Cardiac fibroblast (primary cell): ENCODE results near the gene PSMB7.

Experiments used
- DNase-seq, 2 donors: peaks; one replicate each; pipeline versions ENCODE4 v3.0.0 to v3.0.0-alpha.2; 2010; ENCODE audit warnings: low read depth in 2 of 2
- H3K4me3 ChIP-seq, 2 donors: replicated peaks in 1 of 2; 1 replicate in 1 of 2; 2 replicates in 1 of 2; pipeline ENCODE4 v1.5.1; 2011; ENCODE audit warnings: low read depth in 2 of 2, low read length in 2 of 2, mild to moderate bottlenecking in 2 of 2, moderate library complexity in 1 of 2
- CTCF ChIP-seq: IDR thresholded peaks from one replicate; pipeline ENCODE4 v1.5.1; 2011; ENCODE audit warnings: low read depth, mild to moderate bottlenecking, low read length, inconsistent platforms

Gene PSMB7

DNA sequence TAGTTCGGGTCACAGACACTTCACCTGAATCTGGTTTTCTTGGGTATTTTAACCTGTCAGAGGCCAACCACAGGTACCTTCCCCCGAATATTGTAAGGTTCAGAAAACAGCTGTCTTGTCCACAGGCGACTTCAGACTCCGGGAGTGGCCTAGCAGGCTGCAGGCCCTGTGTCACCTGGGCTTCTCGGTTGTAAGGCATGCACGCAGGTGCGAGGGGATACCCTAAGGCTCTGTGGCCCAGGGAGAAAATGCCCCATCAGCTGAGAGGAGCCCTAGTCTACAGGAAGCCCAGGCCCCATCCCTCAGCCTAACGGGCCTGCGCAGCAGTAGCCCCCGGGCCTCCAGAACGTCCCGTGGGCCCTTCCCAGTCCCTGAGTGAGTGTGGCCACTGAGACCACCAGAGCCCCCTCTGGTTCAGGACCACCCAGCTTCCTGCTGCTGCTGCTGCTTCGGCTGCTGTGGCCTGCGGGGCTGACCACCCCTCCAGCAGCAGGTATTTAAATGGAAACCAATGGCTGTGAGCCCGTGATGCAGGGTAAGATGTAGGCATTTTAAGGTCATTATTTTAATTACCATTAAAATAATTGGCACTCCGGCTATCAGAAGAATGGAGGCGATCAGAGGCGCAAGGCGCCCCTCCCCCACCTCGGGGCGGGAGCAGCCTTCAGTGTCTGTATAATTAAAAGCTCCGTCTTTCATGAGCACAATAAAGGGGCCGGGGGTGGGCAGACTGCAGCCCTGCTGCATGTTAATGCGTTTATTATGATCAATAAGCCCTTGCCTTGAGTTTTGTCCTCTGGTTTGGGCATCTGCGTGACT is 65.4 kb downstream of the PSMB7 start:
- no peak for DNase-seq
- TF ChIP-seq CTCF = no peak
- no peak overlapping the region for H3K4me3 ChIP-seq

DNA sequence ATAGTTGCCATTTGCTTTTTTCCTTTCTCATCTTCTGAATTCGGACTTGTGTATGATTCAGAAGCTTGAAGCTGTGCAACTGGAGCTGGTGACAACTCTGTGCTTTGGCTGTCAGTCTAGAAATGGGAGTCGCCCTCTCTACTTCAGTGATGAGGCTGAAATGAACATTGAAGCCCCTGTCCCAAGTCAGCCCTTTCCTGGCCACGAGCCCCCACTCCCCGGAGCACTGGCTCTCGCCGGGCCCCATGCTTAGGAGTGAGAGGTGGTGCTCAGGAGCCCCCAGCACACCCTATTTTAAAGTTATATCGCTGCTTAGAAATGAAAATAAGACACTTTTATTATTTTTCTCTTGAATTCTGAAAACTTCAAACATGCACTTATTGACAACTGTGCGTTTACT is 66.0 kb downstream of the PSMB7 start:
- TF ChIP-seq CTCF = no peak
- no peak overlapping the region for H3K4me3 ChIP-seq
- DNase-seq = no peak

GRCh38 chr9:124348831-124349230 is 66.4 kb downstream of the PSMB7 start:
- H3K4me3 ChIP-seq = no peak overlapping the region
- no peak for DNase-seq
- TF ChIP-seq CTCF = no peak

- H3K4me3 ChIP-seq = no peak overlapping the region
- TF ChIP-seq CTCF = no peak
Measured at GRCh38 chr9:124348363-124348762, 66.9 kb downstream of the PSMB7 start.

GRCh38 chr9:124347968-124348358 is 67.3 kb downstream of the PSMB7 start:
- DNase-seq = no peak
- H3K4me3 ChIP-seq = no peak overlapping the region
- TF ChIP-seq CTCF = no peak

More at GRCh38 chr9:124348363-124348762, 66.9 kb downstream of the PSMB7 start:
- no peak for DNase-seq

DNA sequence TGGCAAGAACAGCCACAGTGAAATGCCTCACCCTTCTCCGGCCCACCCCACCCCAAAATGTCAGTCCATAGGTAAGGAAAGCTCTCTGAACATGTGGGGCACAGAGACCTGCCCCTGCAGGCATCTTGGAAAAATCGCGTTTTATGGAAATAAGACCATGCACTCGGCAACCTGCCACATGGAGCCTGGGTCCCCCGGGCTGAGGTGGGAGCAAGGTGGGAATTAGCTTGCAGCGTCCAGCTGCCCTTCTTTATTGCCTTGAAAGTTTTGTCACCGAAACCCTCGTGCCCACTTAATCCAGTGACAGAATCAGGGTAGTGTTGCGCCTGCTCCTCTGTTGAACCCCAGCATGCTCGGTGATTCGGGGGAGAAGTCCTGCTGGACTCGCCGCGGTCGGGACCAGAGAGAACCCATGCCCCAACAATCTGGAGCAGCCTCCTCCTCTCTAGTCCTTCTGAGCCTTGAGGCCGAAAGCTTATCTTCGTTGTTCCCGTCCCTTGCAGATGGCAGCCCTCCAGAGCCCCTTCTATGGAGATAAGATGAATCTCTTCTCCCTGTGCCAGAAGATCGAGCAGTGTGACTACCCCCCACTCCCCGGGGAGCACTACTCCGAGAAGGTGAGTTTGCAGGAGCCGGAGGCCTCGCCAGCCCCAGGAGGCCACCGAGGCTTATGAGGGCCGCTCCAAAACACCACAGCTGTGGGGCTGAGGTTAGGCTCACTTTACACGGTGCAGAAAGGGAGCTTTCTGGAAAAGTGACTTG is 67.9 kb downstream of the PSMB7 start:
- no peak for DNase-seq
- TF ChIP-seq CTCF = no peak
- H3K4me3 ChIP-seq = no peak overlapping the region
